Neutrophil (primary cell): ENCODE results near the gene ASB1.

ENCODE experiments used
- H3K27ac ChIP-seq: fragments of 200-600 bp; sonication (generic); 2 replicates; pipeline ENCODE4 v1.5.1; 2016; ENCODE audit warnings: mild to moderate bottlenecking, moderate library complexity
- H3K27me3 ChIP-seq: fragments of 200-600 bp; sonication (generic); 2 replicates; pipeline ENCODE4 v1.6.0; 2016; ENCODE audit warnings: mild to moderate bottlenecking
- H3K36me3 ChIP-seq: fragments of 200-600 bp; sonication (generic); 2 replicates; pipeline ENCODE4 v1.5.1; 2017
- H3K4me1 ChIP-seq, 2 experiments: fragments of 200-600 bp in 1 of 2; sonication (generic) in 1 of 2; 1 replicate in 1 of 2; 2 replicates in 1 of 2; pipeline versions ENCODE4 v1.5.1 to v1.6.1; 2013 to 2016; ENCODE audit warnings: low read depth in 1 of 2, low read length in 1 of 2, mild to moderate bottlenecking in 1 of 2, moderate library complexity in 1 of 2; ENCODE audit not compliant: control insufficient read depth in 1 of 2, insufficient read depth in 1 of 2
- H3K4me3 ChIP-seq, 2 experiments: fragments of 200-600 bp in 1 of 2; sonication (generic) in 1 of 2; 1 replicate in 1 of 2; 2 replicates in 1 of 2; pipeline ENCODE4 v1.5.1; 2013 to 2016; ENCODE audit warnings: low read depth in 1 of 2, low read length in 1 of 2, mild to moderate bottlenecking in 1 of 2, moderate library complexity in 1 of 2
- H3K9me3 ChIP-seq: fragments of 200-600 bp; sonication (generic); 2 replicates; pipeline ENCODE4 v1.5.1; 2016
- CTCF ChIP-seq: fragments of 200-600 bp; sonication (generic); IDR thresholded peaks from 2 replicates; pipeline ENCODE4 v1.5.1; 2016; ENCODE audit warnings: antibody characterized with exemption

ASB1 gene

GRCh38 chr2:238461051-238461450 is 34.3 kb downstream of the ASB1 start:
- TF ChIP-seq CTCF, result no peak
- Histone ChIP-seq H3K4me3 (no peak overlapping the region), H3K36me3 (no peaks in the 10 kb centered on the region), H3K27me3 (peaks cover 6% of the 10 kb centered on the region), H3K4me1 (no peaks in the 10 kb centered on the region), H3K27ac (no peak overlapping the region), H3K9me3 (no peaks in the 10 kb centered on the region)

GRCh38 chr2:238461491-238461890 is 34.8 kb downstream of the ASB1 start:
- Histone ChIP-seq H3K27me3 (peaks cover 6% of the 10 kb centered on the region), H3K36me3 (no peaks in the 10 kb centered on the region), H3K4me3 (no peak overlapping the region), H3K9me3 (no peaks in the 10 kb centered on the region), H3K4me1 (no peaks in the 10 kb centered on the region), H3K27ac (no peak overlapping the region)
- no peak for TF ChIP-seq CTCF

DNA sequence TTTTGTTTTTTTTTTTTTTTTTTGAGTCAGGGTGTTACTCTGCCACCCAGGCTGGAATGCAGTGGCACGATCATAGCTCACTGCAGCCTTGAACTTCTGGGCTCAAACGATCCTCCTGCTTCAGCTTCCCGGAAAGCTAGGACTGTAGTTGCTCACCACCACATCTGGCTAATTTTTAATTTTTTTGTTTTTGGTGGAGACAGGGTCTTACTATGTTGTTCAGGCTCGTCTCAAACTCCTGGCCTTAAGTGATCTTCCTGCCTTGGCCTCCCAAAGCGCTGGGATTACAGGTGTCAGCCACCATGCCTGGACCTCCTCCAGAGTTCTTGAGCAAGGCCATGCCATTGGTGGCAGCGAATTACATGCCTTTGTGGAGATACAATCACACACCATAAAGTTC is 35.2 kb downstream of the ASB1 start:
- Histone ChIP-seq H3K4me3 (no peak overlapping the region), H3K4me1 (no peaks in the 10 kb centered on the region), H3K27ac (no peak overlapping the region), H3K36me3 (no peaks in the 10 kb centered on the region), H3K27me3 (peaks cover 6% of the 10 kb centered on the region), H3K9me3 (no peaks in the 10 kb centered on the region)
- TF ChIP-seq CTCF, result no peak

- peak; percentile 61 for TF ChIP-seq CTCF
- no peak overlapping the region for H3K4me3 ChIP-seq
These were observed 36.2 kb downstream of the ASB1 start for GRCh38 chr2:238462782-238463396.

GRCh38 chr2:238464389-238464788 is 37.7 kb downstream of the ASB1 start:
- no peaks in the 10 kb centered on the region for H3K36me3 ChIP-seq
- H3K9me3 ChIP-seq, result no peaks in the 10 kb centered on the region
- no peak overlapping the region for H3K27ac ChIP-seq
- no peak for TF ChIP-seq CTCF
- no peaks in the 10 kb centered on the region for H3K4me1 ChIP-seq
- H3K4me3 ChIP-seq, result no peak overlapping the region
- H3K27me3 ChIP-seq, result no peaks in the 10 kb centered on the region

More at GRCh38 chr2:238462782-238463396, 36.2 kb downstream of the ASB1 start:
- Histone ChIP-seq H3K27ac (no peak overlapping the region), H3K36me3 (no peaks in the 10 kb centered on the region), H3K4me1 (no peaks in the 10 kb centered on the region), H3K9me3 (no peaks in the 10 kb centered on the region), H3K27me3 (peaks cover 6% of the 10 kb centered on the region)
